Activated gamma-delta T cell treated with Interleukin-2 at 50 U/mL for 16 hours (primary cell): ENCODE results near the gene C6orf118.

Experiments used
- DNase-seq: peaks from one replicate; pipeline ENCODE4 v3.0.0-alpha.2; 2020

C6orf118 gene

GRCh38 chr6:165308926-165309731, at the start of gene C6orf118:
Gene C6orf118 (minus strand): TSS chr6:165309605. CDS start chr6:165309586, 19 bp downstream.
- no peak for DNase-seq

DNA sequence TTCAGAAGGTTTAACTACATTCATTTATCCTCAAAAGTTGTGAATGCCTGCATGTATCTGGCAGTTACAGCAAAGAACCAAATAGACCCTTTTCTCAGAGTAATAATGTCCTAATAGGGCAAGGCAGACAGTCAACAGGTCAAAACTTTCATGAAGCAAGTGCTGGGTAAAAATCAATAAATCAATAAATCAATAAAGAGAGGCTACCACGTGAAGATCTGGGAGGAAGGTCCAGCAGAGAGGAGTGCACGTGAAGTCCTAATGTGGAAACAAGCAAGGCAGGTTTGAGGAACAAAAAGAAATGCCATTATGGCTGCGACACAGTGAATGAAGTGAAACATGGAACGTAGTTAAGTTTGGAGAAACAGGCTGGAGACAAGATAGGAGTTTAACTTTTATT, 36.3 kb upstream of the C6orf118 start:
- no peak for DNase-seq

DNA sequence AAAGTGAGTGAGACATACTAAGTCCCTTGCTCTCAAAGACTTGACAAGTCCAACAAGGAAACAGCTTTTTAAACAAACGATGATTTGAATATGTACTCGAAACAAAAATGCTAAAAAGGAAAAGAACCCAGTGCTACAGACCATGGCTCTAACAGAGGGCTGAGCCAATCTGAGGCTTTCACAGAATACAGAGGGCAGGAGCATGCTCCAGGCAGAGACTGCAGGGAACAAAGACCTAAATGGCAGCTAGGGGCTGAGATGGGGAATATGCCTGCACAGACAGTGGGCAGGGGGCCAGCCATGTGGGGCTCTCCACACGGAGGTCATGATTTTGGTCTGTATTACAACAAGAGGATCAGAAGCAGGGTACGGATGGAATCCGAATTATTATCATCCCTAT, 31.1 kb upstream of the C6orf118 start:
- no peak for DNase-seq

DNA sequence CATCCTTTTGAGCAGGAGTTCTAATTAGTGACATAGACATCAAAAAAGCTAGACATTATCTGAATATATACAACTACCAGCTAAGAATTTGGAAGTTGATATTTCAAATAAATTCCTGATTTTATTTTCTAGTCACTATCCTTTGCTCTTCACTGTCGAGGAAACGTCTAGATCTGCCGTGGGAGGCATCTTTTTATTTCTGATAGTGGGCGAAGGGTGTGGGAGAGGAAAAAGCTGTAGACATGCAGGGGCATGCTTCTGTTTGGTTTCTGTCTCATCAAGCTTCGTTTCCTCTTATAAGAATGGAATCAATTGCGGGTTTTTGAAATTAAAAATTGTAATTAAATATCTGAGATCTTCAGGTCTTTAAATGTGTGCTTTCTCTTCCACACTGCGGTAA, 16.2 kb upstream of the C6orf118 start:
- DNase-seq = no peak

DNA sequence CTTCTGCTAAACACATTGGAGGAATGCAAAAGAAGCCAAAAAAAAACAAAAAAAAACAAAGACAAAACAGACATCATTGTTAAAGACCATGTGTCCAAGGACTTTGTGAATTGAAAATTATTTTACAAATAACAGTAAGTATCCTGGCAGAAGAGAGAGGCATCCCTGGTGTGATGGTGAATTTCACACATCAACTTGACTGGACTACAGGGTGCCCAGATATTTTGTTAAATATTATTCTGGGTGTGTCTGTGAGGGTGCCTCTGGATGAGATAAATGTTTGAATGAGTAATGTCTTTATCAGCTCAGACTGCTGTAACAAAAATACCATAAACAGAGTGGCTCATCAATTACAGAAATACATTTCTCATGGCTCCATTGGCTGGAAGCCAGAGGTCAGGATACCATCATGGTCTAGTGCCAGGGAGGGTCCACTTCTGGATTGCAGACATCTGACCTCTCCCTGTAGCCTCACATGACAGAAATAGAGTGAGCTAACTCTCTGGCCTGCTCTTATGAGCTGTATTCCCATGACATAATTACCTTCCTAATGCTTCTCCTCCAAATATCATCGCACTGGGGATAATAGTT, 12.2 kb upstream of the C6orf118 start:
- no peak for DNase-seq

DNA sequence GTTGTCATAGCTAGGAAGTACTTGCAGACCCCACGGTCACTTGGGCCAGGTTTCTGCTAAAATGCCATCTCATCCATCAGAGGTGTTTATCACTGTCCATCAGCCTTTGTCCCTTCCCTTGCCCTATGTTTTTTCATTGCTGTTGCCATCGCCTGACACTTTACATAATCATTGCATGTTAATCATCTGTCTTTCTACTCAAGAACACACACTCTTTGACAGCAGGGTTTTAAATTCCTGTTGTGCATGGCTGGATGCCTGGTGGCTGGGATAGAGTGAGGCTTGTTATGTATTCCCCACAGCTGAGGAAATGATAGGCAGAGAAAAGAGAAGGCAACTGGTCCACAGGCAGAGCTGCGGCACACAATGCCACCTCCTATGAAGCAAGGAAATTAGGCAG, 11.7 kb upstream of the C6orf118 start:
- DNase-seq = no peak

DNA sequence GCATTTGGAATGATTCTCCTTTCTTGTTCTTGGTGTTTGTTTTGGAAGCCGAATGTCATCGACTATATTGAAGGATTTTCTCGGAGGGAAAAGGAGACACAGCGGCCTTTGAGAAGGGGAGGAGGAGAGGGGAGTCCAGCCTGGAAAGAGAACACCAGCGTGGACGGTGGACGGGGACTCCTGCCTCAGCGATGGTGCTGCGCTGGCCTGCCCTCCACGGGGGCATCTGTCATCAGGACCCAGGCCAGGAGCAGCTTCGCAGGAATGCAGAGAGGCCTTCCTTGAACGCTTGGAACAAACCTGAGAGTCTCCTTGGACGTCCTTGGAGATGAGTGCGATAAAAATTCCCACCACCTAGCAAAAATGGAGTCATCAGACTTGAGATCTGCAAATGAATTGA, 8.3 kb upstream of the C6orf118 start:
- no peak for DNase-seq

GRCh38 chr6:165306955-165307354, 2.5 kb downstream of the C6orf118 start:
- no peak for DNase-seq

DNA sequence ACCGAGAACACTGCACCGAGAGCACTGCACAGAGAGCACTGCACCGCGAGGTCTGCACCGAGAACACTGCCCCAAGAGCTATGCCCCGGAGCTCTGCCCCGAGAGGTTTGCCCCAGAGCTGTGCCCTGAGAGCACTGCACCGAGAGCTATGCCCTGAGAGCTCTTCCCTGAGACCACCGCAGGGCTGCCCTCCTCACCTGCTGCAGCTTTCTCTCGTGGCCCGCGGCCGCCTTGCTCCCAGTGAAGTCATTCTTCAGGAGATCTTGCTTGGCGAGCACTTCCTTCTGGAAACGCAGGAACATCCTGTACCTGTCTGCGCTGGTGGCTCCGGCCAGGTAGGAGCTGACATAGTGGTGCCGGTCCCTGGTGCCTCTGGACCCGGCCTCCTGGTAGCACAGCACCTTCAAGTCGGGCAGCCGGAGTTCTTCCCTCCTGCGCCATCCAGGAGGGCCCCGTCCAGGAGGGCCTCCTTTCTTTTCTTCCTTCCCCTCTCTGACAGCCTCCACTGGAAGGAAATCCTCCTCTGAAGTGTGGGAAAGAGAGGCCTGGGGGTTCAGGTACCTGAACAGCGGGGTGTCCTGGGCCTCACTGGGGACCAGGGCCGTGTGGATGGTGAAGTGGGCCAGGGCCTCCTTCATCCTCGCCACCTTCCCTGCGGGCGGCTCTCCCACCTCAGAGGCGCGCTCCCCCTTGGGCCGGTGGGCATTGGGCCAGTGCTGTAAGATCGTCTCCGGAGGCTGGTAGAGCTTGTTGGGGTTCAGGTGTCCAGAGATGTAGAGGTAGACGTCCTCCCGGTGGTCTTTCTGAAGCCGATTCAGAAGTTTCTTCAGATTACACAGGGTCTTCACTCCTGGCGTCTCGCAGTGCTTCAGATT, 7.8 kb downstream of the C6orf118 start:
- DNase-seq = no peak

- no peak for DNase-seq
Measured at GRCh38 chr6:165300422-165300936, 8.9 kb downstream of the C6orf118 start.

DNA sequence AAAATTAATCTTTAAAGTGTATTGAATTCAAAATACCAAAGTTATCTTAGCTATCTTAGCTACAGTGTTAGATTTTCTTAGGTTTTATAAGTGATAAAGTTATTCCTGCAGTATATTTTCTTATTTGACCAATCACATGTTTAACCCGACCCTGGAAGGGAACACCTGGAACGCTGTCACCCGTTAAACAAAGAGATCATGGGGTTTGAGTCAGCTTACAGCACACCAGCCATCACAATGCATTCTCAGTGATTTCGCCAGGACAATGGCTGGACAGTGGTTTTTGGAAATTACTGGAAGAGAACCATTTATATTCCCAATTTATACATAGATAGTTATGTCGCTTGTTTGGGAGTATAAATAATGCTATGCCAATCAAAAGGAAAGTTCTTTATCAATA, 10.5 kb downstream of the C6orf118 start:
- no peak for DNase-seq

GRCh38 chr6:165298402-165298801, 11.0 kb downstream of the C6orf118 start:
- no peak for DNase-seq

DNA sequence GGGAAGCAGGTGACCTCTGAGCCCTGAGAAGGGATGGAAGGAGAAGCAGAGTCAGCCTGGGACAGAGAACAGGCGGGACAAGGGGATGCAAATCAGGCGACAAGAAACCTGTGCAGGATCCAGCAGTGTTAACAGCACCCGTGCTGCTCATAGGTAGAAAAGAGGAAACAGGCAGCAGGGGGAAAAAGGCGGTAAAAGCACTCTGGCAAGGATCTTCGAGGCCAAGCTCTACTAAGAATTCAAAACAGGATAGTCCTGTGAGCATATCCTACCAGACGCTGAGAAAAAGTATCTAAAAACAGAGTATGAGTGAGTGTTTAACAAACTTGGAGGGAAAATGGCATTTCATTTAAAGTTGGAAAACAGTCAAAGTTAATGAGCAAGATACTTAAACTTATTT, 16.7 kb downstream of the C6orf118 start:
- no peak for DNase-seq

- DNase-seq = no peak
Measured at GRCh38 chr6:165274611-165275010, 34.8 kb downstream of the C6orf118 start.

GRCh38 chr6:165272585-165272984, 36.8 kb downstream of the C6orf118 start:
- DNase-seq = no peak

DNA sequence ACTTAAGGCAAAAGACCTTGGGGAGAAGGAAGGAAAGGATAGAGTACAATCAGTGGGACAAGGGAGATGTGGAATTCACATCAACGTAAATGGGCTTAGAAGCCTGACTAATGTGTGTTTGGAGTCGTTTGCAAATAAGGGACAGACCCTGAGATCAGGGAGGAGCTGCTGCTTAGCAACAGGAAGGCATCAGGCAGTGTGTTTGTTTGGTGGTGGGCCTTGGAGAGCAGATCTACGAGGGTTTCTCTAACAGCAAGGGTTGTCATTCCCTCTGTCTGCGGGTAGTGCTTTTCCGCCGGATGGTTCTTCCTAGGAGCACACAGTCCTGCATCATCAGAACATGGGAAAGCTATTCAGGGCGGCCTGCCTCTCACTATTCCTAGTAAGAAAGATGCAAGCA, 40.4 kb downstream of the C6orf118 start:
- DNase-seq = no peak

DNA sequence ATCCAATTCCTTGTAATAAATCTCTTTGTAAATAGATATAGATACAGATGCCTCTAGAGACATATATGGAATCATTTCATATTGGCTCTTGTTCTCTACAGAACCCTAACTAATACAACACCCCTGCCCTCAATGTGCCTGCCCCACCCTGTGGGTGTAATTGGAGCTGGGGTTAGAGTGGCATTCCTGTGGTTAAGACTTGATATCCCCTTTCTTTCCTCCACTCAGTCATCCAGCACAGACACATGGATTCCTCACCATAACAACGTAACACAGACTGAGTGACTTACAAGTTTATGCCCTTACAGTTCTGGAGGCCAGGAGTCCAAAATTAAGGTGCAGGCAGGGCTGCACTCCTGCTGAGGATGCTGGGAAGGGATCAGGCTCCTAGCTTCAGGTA, 42.8 kb downstream of the C6orf118 start:
- no peak for DNase-seq

- DNase-seq = no peak
Measured at GRCh38 chr6:165266191-165266590, 43.2 kb downstream of the C6orf118 start.

DNA sequence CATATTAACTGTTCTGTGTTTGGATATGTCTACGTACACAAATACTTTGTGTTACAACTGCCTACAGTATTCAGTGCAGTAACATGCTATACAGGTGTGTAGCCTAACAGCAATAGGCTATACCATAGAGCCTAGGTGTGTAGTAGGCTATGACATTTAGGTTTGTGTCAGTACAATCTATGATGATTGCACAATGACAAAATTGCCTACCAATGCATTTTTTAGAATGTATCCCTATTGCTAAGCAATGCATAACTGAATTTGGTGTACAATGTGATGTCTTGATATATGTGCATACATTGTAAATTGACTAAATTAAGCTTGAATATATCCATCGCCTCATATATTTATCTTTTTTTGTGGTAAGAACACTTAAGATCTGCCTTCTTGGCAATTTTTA, 48.9 kb downstream of the C6orf118 start:
- no peak for DNase-seq

- no peak for DNase-seq
Measured at GRCh38 chr6:165249808-165250207, 59.6 kb downstream of the C6orf118 start.

- no peak for DNase-seq
Measured at GRCh38 chr6:165245701-165246100, 63.7 kb downstream of the C6orf118 start.

GRCh38 chr6:165245287-165245686, 64.1 kb downstream of the C6orf118 start:
- DNase-seq = no peak

GRCh38 chr6:165244524-165245247, 64.7 kb downstream of the C6orf118 start:
- no peak for DNase-seq
